SKM-1 treated with dmso at 0.1 percent for 144 hours (cell line): Measurements from ENCODE around the gene GSPT1.

Experiments used
- DNase-seq: peaks from one replicate; lab custom pipeline; 2025; ENCODE audit not compliant: unreplicated experiment; lab: John Stamatoyannopoulos, UW

Gene GSPT1

DNA sequence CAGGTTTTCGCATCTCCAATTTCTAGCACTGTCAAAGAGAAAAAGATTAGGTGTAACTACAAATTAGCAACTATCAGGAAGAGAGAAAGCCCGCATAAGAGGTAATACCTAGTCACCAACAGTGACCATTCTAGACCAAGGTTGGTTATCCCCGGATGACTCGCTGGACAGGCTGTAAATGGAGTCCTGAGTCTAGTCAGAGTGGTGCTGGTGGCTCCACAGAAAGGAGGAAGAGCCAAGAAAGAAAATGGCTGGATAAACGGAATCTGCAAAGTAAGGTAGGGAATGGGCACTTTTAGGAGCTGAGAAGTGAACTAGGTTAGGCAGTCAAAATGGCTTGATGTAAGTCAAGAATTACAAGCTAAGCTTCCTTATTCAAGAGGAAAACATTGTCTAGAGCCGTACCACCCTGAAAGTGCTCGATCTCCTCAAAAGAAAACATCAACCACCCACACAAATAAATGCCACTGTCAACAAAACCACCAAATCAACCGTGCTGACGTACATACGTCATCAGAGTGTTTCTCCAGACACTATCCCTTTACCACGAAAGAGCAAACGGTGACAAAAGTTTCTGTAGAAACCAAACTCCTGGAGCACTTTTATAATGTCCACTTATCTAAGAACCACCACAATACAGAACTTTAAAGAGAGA is 2.2 kb downstream of the GSPT1 start:
- DNase-seq: no peak

DNA sequence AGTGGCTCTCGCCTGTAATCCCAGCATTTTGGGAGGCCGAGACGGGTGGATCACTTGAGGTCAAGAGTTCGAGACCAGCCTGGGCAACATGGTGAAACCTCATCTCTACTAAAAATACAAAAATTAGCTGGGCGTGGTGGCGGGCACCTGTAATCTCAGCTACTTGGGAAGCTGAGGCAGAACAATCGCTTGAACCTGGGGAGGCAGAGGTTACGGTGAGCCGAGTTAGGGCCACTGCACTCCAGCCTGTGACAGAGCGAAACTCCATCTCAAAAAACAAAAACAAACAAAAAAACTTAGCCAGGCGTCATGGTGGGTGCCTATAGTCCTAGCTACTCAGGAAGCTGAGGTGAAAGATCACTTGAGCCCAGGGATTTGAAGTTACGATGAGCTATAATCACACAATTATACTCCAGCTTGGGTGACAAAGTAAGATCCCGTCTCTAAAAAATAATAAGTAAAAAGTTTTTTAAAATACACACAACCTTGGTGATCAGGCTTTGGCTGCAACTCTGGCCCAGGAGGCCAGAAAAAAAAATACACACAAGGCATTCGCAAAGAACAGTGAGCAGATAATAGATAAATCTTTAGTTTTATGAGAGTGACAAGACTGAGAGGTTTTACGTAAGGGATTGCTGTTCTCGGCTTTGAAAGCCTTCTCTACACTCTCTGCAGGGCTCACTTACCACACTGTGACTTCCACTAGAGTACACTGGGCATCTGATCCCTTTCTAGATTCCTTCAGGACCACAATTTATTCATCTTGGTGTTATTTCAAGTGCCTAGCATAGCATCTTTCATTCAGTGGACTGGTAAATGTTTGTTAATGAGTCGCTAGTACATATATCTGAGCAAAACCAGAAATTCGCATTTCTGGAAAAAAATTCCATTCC is 5.9 kb downstream of the GSPT1 start:
- DNase-seq: no peak

DNA sequence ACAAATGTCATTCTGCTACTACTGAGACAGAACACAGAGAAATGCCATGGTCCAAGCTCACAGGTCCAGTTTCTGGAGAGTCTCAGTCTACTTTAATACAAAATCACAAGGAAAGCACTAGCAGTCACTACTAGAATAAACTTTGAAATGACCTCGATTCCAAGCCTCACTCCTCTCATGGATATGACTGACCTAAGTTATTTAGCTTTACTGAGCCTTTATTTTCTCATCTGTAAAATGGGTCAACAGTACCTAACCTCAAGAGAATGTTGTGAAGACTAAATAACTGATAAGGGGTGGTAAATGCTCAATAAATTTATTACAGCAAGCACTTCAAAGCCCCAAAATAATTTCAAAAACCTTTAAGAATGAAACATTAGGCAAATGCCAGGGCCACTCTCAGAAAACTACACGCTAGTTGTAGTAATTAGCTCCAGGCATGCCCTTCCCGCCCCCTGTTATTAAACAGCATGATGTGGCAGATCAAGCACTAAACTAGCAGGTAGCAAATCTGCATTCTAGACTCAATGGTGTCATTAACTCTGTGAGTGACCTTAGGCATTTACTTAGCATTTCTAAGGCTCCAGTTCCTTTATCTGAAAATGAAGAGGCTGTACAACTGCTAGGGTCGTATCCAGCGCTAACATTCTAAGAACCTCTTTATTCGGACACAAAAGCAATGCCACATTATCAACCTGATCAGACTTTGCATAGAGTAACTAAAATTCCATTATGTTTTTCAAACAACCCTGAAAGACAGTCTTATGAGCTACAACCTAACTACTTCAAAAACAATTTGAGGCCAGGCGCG is 8.4 kb downstream of the GSPT1 start:
- no peak for DNase-seq

DNA sequence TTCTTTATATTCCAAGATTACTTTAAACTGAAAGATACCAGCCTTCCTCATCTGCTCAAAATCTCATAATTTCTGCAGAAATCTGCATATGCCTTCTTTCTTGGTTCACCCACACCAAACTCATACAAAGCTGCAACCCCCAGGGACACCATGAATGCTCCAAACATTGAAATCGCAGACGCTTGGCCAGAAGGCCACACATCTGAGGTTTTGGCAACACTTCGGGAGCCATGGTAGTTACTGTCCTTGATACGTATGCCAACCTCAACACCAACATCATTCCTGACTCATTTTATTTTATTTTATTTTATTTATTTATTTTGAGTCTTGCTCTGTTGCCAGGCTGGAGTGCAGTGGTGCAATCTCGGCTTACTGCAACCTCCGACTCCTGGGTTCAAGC is 11.8 kb downstream of the GSPT1 start:
- no peak for DNase-seq

DNA sequence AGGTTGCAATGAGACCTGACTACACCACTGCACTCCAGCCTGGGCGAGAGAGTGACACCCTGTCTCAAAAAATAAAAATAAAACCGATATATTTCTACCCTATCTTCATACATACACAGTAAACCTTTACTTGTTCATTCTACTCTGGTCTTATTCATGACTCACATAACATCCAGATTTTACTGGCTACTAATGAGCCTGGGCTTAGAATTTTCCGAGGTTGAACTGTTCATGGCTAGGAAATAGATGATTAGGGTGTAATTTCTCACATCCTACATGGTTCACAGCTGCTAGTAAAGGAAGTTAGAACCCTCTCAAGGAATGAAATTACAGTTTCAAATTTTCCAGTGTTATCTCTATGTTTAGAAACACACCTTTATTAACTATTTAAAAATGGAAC is 14.7 kb downstream of the GSPT1 start:
- DNase-seq: no peak

DNA sequence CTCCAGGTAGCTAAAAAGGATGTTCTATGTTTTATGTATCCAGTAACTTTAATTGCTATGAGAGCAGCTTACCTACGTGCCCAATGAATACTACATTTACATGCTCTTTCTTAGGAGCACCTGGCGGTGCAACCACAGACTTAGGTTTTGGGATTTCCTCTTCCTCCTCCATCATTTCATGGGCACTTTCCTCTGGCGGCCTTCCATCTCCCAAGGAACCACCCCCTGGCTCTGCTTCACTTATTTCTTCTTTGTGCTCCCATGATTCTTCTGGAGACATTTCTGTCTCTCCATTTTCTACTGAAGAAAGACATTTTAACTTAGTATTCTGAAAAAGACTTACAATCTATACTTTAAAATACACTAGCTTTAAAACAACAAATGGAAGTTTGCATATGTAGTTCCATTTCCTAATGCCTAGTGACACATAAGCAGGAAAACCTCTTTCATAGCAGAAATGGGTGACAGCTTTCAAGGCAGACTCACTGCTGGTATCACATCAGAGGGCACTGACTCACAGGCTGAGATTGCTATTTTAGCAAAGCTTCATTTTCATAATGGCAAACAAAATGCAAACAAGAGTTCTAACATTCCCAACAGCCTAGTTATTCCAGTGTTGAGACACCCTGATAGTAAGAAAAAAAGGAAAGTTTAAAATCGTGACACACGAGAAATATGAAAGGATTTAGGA is 19.1 kb downstream of the GSPT1 start:
- no peak for DNase-seq

DNA sequence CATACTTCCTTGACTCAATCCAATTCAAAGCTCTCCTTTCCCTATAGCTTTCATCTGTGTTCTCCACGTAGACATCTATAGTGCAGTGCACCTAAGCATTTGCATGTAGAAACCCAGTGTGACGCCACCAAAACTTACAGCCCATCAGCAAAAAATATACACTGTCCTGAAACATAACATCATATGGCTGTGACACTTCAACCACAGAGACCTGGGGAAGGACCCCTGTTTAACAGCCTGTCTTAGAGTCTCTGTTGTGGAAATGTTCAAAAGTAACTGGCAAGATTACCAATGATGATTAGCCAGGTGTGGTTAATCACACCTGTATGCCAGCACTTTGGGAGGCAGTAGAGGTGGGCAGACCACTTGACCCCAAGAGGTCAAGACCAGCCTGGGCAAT is 22.2 kb downstream of the GSPT1 start:
- no peak for DNase-seq

DNA sequence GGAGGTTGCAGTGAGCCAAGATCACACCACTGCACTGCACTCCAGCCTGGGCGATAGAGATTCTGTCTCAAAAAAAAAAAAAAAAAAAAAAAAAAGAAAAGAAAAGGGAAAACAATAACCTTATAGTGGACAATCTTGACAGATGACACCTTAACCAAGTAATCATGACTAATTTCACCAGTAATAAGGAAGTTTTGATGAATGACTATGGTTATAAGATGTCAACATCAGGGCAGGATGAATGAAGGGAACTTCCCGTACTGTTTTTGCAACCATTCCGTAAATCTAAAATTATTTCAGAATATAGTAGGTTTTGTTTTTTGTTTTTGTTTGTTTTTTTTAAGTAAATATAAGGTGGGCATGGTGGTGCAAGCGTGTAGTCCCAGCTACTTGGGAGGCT is 23.0 kb downstream of the GSPT1 start:
- DNase-seq: no peak

DNA sequence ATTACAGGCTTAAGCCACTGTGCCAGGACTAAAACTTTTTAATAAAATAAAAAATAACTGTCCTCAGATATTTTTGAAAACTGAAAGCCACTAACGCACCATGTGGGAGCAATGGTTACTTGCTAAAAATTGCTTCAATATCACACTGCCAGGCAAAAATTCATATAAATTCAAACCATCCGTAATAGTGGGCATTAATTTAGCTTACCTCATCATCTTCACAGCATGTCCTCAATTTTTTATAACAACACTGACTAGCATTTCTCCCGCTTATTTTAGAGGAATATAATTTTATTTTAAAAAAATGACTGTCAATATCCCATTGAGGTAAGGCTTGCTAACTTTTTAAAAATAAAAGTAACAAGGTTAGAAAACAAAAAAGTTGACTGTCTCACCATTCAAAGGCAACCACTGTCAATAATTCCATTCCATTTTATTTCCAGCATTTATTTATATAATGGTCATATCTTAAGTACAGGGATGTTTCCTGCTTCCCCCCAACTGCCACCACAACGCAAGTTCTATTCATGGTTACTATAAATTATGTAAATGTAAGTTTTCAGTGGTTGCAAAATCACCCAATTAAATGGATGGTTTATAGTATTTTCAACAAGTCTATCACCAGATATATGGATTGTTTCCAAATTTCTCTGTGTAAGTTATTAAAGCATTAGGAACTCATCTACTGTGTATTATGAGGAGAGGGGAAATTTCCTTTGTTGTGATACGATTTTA is 25.4 kb downstream of the GSPT1 start:
- no peak for DNase-seq

DNA sequence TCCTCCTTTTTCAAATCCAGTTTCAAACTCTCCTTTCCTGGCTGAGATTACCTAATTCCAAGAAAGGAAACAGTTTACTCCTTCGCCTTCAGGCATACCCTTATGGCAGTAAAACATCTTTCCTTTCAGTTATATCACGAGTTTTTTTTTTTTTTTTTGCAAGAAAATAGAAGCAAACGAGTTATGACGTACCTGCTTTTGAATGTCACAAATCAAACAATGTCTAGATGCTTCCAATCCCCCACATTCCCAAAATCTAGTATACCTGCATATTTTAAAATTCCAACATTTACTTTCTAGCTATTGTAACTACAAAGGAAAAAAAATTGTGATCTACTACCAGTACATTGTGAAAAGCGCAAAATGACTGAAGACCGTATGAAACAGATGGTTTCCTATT is 28.9 kb downstream of the GSPT1 start:
- DNase-seq: no peak

DNA sequence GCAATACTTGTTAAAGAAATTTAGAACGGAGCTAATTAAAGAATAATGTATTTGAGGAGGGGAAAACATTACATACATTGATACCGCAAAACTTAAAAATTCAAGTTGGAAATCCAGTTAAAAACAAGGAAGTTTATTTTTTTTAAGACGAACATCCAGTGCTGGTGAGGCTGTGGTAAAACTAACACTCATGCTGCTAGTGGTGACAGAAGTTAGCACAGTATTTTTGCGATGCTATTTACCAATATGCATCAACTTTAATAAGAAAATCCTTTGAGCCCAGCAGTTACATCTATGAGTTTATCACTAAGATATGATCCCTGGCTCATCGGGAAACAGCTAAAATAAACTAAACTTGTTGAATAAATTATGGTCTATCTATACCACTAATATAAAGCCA is 31.7 kb downstream of the GSPT1 start:
- DNase-seq: no peak

DNA sequence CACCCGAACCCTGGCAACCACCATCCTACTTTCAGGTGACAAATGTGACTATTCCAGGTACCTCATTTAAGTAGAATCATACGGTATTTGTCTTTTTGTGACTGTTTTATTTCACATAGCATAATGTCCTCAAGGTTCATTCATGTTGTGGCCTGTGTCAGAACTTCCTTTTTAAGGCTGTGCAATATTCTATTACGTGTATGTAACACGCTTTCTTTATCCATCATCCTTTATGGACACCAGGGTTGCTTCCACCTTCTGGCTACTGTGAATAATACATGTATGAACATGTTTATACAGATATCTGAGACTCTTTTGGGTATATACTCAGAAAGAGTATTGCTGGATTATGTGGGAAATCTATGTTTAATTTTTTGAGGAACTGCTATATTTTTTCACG is 35.7 kb downstream of the GSPT1 start:
- no peak for DNase-seq

DNA sequence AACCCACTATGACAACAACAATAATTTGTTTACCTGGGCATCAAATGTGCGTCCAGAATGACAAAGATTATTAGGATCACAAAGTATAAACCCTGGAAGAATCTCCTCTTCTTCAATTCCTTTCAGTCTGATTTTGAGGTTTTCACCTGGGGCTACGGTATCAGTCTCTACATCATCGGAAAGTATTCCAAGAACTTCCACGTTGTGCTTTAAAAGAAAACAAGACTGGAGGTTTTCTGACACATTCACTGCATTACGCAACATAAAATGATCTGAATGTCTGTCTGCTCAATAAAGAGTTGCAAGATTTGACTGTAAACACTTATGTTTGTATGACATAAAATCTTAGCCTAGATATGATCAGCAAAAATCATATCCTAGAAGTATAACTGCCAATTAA is 38.4 kb downstream of the GSPT1 start:
- DNase-seq: no peak

DNA sequence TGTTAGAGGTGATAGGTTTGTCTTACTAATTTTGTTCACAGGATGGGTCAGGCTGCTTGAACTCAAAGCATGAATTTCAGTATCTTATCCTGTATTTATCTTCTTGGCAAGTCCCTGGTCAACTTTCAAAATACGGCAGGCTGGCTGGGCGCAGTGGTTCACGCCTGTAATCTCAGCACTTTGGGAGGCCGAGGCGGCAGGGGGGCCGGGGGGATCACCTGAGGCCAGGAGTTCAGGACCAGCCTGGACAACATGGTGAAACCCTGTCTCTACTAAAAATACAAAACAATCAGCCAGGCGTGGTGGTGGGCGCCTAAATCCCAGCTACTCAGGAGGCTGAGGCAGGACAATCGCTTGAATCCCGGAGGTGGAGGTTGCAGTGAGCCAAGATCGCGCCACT is 39.5 kb downstream of the GSPT1 start:
- no peak for DNase-seq

DNA sequence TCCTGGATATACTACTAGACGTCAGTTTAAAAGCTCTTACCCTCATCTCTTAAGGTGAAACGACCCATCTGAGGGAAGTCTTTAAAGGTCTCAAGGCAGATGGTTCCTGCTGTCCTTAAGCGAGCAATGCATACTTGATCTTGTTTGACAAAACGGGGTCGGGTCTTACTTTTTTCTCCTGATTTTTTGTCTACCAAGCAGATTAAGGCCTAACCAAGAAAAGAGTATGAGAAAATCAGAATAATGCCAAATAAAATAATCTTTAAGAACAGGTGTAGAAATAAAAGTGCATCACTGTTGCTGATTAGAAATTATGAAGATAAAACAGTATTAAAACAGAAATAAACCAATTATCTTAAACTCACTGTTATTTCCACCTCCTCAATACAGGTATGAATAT is 40.0 kb downstream of the GSPT1 start:
- DNase-seq: no peak

DNA sequence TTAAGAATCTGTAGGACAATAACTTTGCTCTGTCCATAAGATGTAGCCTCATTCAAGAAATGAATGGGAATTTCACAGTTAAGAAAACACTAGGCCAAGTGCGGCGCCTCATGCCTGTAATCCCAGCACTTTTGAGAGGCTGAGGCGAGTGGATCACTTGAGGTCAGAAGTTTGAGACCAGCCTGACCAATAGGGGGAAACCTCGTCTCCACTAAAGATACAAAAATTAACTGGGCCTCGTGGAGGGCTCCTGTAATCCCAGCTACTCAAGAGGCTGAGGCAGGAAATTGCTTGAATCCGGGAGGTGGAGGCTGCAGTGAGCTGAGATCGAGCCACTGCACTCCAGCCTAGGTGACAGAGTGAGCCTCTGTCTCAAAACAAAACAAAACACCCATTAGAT is 44.6 kb downstream of the GSPT1 start:
- no peak for DNase-seq

DNA sequence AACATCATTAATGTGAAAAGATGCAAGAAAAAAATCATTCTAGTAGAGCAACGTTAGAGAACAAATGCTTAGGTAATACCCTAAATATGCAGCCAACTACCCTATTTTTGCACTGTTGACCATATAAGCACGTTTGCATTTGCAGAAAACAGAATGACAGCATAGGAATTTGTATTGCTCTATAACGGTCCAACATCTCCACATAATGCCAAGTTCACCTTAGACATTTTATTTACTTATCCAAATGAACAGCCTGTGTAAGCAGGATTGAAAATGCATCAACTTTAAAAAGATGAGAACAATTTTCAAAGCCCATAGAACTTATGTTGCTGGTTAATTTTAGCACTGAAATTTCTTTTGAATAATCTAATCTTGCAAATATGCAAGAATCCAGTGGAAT is 45.4 kb downstream of the GSPT1 start:
- DNase-seq: no peak

DNA sequence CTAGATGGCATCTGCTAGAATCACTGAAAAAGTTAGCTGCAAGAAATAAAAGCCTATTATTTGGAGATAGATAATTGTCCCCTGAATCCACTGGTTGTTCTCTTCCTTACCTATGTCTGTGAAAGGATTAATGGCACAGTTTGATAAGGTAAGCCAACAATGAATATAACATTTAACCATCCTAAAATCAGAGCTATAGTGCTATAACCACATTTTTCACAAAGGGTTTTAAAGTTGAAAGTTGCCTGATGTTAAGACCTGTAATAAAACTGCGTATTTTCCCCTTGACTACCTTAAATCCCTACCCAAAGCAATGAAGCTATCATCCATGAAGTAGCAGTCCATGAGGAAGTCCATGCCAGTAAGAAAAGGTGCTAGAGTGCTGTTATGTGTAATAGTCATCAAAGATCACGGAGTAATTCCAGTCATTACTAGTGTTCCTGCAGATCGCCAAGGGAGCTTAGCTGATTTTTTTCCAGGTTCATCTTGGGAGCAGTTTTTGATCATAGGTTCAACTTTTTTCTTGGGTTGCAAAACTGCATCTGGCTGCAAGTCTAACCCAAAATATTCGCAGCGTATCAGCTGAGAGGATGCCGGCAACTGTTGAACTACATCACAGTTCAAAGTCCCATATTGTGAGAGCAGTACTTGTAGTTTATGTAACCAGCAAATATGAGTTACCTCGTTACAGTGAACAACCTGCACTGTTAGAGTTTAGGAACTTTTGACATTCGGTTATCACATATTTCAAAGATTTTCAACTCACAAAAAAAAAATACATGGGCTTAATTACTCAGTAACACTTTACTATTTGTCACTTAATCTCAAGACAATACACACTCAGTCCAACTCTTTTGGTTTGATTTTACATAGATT is 46.2 kb downstream of the GSPT1 start:
- DNase-seq: no peak

DNA sequence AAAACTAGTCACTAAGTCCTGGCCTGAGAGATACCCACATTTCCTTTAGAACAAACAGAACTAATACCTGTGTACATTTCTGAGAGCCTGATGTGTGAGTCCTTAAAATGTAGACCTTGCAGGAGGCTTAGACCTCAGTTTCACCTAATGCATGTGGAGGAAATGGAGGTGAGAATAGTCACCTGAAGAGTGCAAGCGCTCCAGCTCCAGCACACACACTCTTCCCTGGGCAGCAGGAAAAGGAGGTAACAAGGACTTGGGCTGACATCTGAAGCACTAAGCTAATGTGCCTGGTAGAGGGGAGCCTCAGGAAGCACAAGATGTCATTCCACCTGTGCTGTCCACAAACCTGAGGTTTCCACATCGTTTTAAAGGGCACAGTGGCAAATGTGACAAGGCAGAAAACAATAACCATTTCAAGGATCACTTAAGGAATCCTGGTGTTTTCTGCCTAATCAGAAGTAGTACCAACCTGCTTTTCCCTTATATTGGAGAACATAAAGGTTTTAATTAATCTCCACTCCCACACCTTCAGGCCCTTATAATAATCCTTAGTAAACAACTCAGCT is 47.3 kb downstream of the GSPT1 start:
- no peak for DNase-seq
